WERI-Rb-1 (cell line): ENCODE results near the gene MT3.

Source experiments
- DNase-seq: peaks from one replicate; pipeline ENCODE4 v3.0.0-alpha.2; 2020
- H3K27ac ChIP-seq: fragments of 250-450 bp; sonication (Bioruptor Pico); 2 replicates; pipeline ENCODE4 v1.5.1; 2020; ENCODE audit warnings: mild to moderate bottlenecking, moderate library complexity
- H3K27me3 ChIP-seq: fragments of 250-450 bp; sonication (Bioruptor Pico); 2 replicates; pipeline ENCODE4 v1.5.1; 2021; ENCODE audit warnings: mild to moderate bottlenecking, low read depth, moderate library complexity; ENCODE audit not compliant: insufficient read depth, severe bottlenecking
- H3K36me3 ChIP-seq: fragments of 250-450 bp; sonication (Bioruptor Pico); 2 replicates; pipeline ENCODE4 v1.5.1; 2020; ENCODE audit warnings: mild to moderate bottlenecking, moderate library complexity
- H3K4me3 ChIP-seq: 2 replicates; pipeline ENCODE4 v1.5.1; 2011; ENCODE audit warnings: low read depth, mild to moderate bottlenecking, control low read depth, low read length
- H3K9me3 ChIP-seq: fragments of 250-450 bp; sonication (Bioruptor Pico); 2 replicates; pipeline ENCODE4 v1.5.1; 2021; ENCODE audit warnings: mild to moderate bottlenecking, moderate library complexity; ENCODE audit not compliant: severe bottlenecking
- CTCF ChIP-seq: IDR thresholded peaks from 2 replicates; pipeline ENCODE4 v1.5.1; 2011; ENCODE audit warnings: low read depth, mild to moderate bottlenecking, control low read depth, inconsistent platforms, low read length

Gene MT3

GRCh38 chr16:56623637-56624036 lies 34.3 kb downstream of the MT3 start:
- Histone ChIP-seq H3K27me3 (no peaks in the 10 kb centered on the region), H3K36me3 (no peaks in the 10 kb centered on the region), H3K27ac (no peak overlapping the region), H3K4me3 (no peak overlapping the region), H3K9me3 (no peaks in the 10 kb centered on the region)
- no peak for TF ChIP-seq CTCF
- no peak for DNase-seq

GRCh38 chr16:56625140-56625942 lies 36.0 kb downstream of the MT3 start, which contains the start of gene MT1E:
Gene MT1E, plus strand, starts transcription at chr16:56625781. Its CDS starts 71 bp downstream, at chr16:56625852.
- H3K27ac ChIP-seq: no peak within 1 kb of the TSS
- H3K36me3 ChIP-seq: no peaks in the 10 kb centered on the region
- H3K9me3 ChIP-seq: no peaks in the 10 kb centered on the region
- DNase-seq: no peak
- no peaks in the 10 kb centered on the region for H3K27me3 ChIP-seq
- no peak within 1 kb of the TSS for H3K4me3 ChIP-seq
- no peak for TF ChIP-seq CTCF

GRCh38 chr16:56625943-56626654 lies 36.8 kb downstream of the MT3 start:
- no peaks in the 10 kb centered on the region for H3K9me3 ChIP-seq
- no peaks in the 10 kb centered on the region for H3K27me3 ChIP-seq
- no peak for TF ChIP-seq CTCF
- no peaks in the 10 kb centered on the region for H3K36me3 ChIP-seq
- H3K4me3 ChIP-seq: no peak overlapping the region
- no peak for DNase-seq
- no peak overlapping the region for H3K27ac ChIP-seq

GRCh38 chr16:56626685-56627084 lies 37.4 kb downstream of the MT3 start:
- H3K27ac ChIP-seq: no peak overlapping the region
- H3K4me3 ChIP-seq: no peak overlapping the region
- no peaks in the 10 kb centered on the region for H3K36me3 ChIP-seq
- TF ChIP-seq CTCF: no peak
- H3K27me3 ChIP-seq: no peaks in the 10 kb centered on the region
- no peaks in the 10 kb centered on the region for H3K9me3 ChIP-seq
- DNase-seq: no peak

GRCh38 chr16:56628486-56629350 lies 39.4 kb downstream of the MT3 start:
- no peaks in the 10 kb centered on the region for H3K27me3 ChIP-seq

More at GRCh38 chr16:56628486-56629350, 39.4 kb downstream of the MT3 start:
- Histone ChIP-seq H3K36me3 (no peaks in the 10 kb centered on the region), H3K4me3 (no peak overlapping the region), H3K9me3 (no peaks in the 10 kb centered on the region), H3K27ac (peak overlapping the region; percentile 65)
- TF ChIP-seq CTCF: no peak
- DNase-seq: no peak
